Measurements from ENCODE around the gene ANKFN1. TPM values are rescaled to one million over a fixed set of nuclear protein-coding genes. Genes with fewer than 3 reads are reported as not detected.

Gene ANKFN1
- polyA plus RNA-seq, 1 donor from 2014 or later = not detected

DNA sequence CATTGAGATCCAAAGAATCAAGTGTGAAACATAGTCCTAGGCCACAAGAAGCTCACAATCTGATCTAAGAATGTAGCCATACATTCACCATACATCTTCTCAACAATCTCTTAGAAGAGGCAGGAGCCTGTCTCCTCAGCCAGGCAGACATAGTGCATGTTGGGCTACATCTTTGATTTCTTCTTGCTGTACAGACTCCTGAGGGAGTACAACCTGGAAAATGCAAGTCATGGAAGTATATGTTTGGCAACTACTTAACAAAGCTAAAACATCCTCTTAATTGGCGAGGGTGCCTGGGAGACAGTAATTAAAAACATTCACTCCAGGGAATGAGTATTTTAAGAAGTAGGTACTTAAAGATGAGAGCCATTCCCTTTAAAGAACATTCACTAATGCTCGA, 361.0 kb downstream of the ANKFN1 start:
- Mint-ChIP-seq H3K27me3 (no peaks in the 10 kb centered on the region), H3K4me3 (no peak overlapping the region), H3K9me3 (no peaks in the 10 kb centered on the region), H3K4me1 (peaks cover 0 to 1% (median 0%) of the 10 kb centered on the region in 3 donors), H3K27ac (no peak overlapping the region), H3K36me3 (no peaks in the 10 kb centered on the region)

DNA sequence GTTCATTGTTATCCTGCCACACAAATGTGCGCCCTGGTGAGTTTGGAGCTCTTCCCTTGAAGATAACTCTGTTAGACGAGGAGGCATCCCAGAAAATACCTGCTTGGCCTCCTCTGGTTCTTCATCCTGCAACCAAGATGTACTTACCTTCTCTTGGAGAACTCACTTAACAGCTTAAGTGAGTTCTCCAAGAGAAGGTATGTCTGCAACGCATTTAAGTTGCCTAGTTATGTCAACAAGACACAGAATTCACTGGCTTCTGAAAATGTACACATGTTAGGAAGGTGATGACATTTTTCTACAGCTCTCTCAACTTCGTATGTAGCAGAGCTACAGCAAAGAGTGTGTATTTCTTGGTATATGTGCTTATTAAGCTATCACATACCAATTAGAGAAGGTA, 361.6 kb downstream of the ANKFN1 start:
- Mint-ChIP-seq H3K4me1 (peaks cover 0 to 1% (median 0%) of the 10 kb centered on the region in 3 donors), H3K27ac (no peak overlapping the region), H3K4me3 (no peak overlapping the region), H3K9me3 (no peaks in the 10 kb centered on the region), H3K36me3 (no peaks in the 10 kb centered on the region), H3K27me3 (no peaks in the 10 kb centered on the region)

DNA sequence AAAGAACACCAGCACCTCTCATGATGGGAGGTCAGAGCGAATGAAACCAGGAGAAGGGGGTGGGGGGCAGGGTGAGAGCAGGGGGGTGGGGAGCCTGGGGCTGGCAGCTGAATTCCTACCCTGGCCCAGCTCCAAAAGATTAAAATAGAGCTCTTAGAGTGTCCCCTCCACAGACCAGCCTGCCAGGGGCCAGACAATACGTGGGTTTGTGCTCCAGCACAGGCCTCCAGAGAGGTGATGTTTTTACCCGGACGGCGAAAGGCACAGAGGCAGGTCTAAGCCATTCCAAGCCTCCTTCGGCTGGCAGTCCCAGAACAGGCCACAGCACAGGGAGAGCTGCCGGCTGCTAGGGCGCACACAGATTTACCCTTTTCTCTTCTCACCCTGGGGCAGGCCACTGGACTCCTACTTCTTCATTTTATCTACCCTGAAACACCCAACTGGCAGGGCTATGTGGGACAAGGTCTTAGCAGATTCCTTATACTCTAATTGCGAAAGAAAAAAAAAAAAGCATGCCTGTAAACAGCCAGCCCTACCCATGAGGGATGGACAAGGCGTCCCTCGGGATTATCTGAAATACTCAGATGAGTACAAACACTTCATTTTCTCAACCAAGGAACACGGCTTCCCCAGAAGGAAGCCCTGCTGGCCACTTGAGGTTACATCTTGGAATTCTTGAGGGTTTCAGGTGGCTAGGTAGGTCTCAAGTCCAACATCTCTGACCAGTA, 368.3 kb downstream of the ANKFN1 start:
- H3K27ac Mint-ChIP-seq = no peak overlapping the region

DNA sequence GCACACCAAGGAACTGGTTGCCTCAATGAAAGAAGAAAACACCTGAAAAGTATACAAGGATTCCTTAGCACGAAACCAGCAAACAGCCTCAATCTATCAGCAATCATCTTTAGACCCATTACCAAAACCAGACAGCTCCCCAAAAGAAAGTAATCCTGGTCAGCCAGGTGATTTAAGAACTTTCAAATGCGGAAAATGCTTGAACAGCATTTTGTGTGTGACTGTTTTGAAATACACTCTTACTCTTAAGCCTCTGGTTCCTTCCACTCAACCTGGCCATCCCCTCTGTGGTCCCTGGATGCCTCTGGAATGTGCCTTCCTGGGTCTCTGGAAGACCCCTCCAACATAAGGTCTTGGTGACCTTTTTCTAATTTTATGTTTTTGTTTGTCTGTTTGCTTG, 369.8 kb downstream of the ANKFN1 start:
- H3K4me1 Mint-ChIP-seq = peaks cover 0 to 1% (median 0%) of the 10 kb centered on the region in 3 donors
- H3K27ac Mint-ChIP-seq = no peak overlapping the region

More for the DNA sequence above, 368.3 kb downstream of the ANKFN1 start:
- Mint-ChIP-seq H3K4me3 (no peak overlapping the region), H3K4me1 (peaks cover 0 to 1% (median 0%) of the 10 kb centered on the region in 3 donors), H3K36me3 (no peaks in the 10 kb centered on the region), H3K9me3 (peaks cover 0 to 4% (median 0%) of the 10 kb centered on the region in 3 donors), H3K27me3 (peaks cover 2% of the 10 kb centered on the region)

DNA sequence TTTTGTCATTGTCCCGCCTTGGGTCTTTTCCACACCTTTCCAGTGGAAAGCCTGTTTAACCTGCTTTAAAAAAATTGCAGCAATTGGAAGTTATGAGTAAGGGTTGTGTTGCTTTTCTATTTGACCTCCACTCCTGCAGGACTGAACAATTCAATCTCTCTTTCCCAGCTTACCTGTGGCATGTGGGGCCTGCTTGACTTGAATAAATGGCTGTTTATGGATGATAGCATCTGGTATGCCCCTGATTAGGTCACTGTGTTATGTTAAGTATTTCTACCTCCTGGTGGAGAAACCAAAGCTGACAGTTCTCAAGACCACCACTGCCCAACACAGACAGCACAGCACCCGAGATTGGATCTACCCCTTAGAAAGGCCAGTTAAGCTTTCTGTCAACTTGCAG, 375.4 kb downstream of the ANKFN1 start:
- Mint-ChIP-seq H3K9me3 (peaks cover 0 to 3% (median 2%) of the 10 kb centered on the region in 3 donors), H3K4me3 (no peak overlapping the region), H3K27ac (no peak overlapping the region), H3K36me3 (no peaks in the 10 kb centered on the region), H3K27me3 (peaks cover 7% of the 10 kb centered on the region), H3K4me1 (no peaks in the 10 kb centered on the region)

More for the DNA sequence above, 369.8 kb downstream of the ANKFN1 start:
- H3K4me3 Mint-ChIP-seq = no peak overlapping the region
- no peaks in the 10 kb centered on the region for H3K36me3 Mint-ChIP-seq
- peaks cover 3% of the 10 kb centered on the region for H3K27me3 Mint-ChIP-seq
- peaks cover 0 to 4% (median 2%) of the 10 kb centered on the region in 3 donors for H3K9me3 Mint-ChIP-seq

DNA sequence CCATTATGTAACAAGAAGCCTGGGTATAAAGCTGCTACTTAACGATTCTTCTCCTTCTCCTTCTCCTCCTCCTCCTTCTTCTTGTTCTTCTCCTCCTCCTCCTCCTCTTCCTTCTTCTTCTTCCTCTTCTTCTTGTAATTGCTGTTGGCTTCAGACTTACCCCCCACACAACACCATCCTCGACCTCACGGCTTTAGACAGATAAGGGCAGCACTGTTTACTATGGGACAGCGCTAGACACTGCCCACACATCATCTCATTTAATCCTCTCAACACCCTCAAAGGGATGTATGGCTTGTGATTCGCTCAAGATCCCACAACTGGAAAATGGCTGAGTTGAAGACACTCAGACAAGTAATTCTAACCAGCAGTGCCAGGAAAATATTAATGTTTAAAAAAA, 379.7 kb downstream of the ANKFN1 start:
- Mint-ChIP-seq H3K27me3 (peaks cover 3% of the 10 kb centered on the region), H3K4me3 (peak overlapping the region in 1 of 4 donors; percentile 62), H3K4me1 (no peaks in the 10 kb centered on the region), H3K36me3 (no peaks in the 10 kb centered on the region), H3K9me3 (peaks cover 0 to 3% (median 0%) of the 10 kb centered on the region in 3 donors), H3K27ac (no peak overlapping the region)

DNA sequence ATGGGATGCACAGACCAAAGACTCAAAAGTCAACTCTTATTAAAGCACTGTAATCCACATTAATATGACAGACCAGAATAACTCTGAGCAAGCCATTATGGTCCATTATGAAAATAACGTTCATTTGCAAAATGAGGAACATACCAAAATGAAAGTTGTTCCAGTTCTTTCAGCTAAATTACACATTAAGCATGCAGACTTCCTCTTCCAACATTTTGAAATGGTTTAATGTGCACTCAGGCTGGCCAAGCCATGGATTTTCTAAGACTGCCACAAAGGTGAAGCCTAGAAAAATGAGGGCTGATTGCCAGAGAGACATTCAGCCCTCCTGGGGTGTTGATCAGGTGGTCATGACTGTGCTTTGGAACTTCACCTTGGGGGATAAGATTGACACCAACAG, 383.5 kb downstream of the ANKFN1 start:
- Mint-ChIP-seq H3K4me3 (no peak overlapping the region), H3K9me3 (peaks cover 2 to 10% (median 3%) of the 10 kb centered on the region in 3 donors), H3K27ac (no peak overlapping the region), H3K36me3 (no peaks in the 10 kb centered on the region), H3K4me1 (no peaks in the 10 kb centered on the region), H3K27me3 (no peaks in the 10 kb centered on the region)

DNA sequence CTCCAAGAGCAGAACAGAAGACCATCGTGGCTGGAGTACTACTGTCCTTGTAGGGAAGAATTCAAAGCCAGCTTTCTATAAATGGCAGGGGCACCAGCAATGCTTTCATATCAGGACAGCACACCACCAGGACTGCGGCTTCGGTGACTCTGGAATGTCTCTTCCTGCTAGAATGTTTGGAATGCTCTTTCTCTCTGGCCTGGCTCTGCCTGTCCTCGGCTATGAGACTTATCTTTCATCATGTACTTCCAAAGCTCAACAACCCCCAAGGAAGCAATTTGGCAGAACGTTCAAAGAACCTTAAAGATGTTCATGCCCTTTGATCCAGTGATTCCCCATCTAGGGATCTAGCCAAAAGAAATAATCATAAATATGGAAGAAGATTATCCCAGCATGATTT, 387.6 kb downstream of the ANKFN1 start:
- Mint-ChIP-seq H3K27me3 (peaks cover 6% of the 10 kb centered on the region), H3K4me3 (no peak overlapping the region), H3K27ac (no peak overlapping the region), H3K9me3 (peaks cover 0 to 10% (median 2%) of the 10 kb centered on the region in 3 donors), H3K4me1 (no peaks in the 10 kb centered on the region), H3K36me3 (no peaks in the 10 kb centered on the region)

DNA sequence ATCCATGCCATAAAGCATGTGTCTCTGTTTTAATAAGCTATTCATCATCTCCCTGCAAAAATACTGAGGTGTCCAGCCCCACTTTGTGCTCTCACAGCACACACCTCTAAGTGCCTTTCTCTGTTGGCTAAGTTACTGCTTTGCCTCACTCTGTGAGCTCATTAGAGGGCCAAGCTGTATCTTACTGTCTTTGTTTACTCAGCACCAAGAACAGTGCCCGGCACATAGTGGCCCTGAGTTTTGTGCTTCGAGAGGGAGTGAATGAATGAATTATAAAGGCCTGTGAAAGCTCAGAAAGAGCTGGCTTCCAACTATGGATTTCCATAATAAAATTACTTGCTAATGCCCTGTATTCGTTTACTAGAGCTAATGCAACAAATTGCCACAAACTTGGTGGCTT, 390.0 kb downstream of the ANKFN1 start:
- Mint-ChIP-seq H3K36me3 (no peaks in the 10 kb centered on the region), H3K9me3 (peaks cover 0 to 10% (median 2%) of the 10 kb centered on the region in 3 donors), H3K4me3 (no peak overlapping the region), H3K27ac (no peak overlapping the region), H3K4me1 (no peaks in the 10 kb centered on the region), H3K27me3 (peaks cover 7% of the 10 kb centered on the region)

DNA sequence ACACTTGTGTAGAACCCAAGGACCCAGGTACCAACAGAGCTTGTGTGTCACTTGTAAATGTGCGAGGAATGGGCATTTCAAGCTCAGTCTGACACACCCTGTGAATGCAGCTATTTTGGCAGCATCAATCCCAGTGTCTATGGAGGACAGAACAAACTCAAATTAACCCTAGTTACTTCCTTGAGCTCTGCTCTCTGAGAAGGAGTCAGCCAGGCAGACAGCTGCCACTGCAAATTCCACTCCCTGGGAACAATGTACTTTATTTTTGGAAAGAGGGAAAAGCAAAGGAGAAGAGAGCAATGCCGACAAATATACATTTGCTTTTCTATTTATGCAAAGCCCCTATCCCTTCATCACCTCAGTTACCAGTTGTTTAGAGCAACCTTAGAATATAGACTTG, 391.8 kb downstream of the ANKFN1 start:
- Mint-ChIP-seq H3K27ac (peak overlapping the region in 1 of 3 donors; percentile 31), H3K9me3 (peaks cover 0 to 12% (median 5%) of the 10 kb centered on the region in 3 donors), H3K4me3 (no peak overlapping the region), H3K36me3 (no peaks in the 10 kb centered on the region), H3K27me3 (peaks cover 10% of the 10 kb centered on the region), H3K4me1 (no peaks in the 10 kb centered on the region)

DNA sequence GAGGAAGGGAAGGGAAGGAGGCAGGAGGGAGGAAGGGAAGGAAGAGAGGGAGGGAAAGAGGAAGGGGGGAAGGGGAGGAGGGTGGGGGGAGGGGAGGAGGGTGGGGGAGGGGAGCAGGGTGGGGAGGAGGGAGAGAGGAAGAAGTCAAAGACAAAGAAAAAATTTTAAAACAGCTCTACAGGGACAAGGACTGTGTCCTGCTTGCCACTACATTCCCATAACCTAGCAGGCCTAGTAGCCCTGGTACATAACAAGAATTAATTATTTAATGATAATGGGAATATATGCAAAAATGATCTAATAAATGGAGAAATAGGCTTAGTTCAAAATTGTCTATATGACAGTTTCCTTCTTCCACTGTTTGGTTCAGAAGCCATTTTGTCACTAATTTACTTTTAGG, 392.7 kb downstream of the ANKFN1 start:
- Mint-ChIP-seq H3K9me3 (peaks cover 0 to 13% (median 5%) of the 10 kb centered on the region in 3 donors), H3K27me3 (peaks cover 12% of the 10 kb centered on the region)

DNA sequence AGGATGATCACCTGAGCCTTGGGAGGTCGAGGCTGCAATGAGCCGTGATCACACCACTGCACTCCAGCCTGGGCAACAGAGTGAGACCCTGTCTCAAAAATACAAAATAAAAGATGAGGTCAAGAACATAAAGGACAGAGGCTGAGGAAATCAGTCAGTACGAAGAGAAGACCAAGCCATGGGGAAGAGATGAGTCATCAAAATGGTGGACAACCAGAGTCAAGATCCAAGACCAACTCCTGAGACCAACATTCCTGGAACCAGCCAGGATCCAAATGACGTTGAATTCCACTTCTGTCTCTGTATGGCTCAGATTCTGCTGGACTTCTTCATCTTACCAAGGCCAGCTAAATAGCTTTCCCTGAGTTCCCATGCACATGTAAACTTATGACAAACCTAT, 395.4 kb downstream of the ANKFN1 start:
- no peak overlapping the region for H3K4me3 Mint-ChIP-seq
- H3K27ac Mint-ChIP-seq = no peak overlapping the region
- no peaks in the 10 kb centered on the region for H3K36me3 Mint-ChIP-seq
- H3K27me3 Mint-ChIP-seq = peaks cover 8% of the 10 kb centered on the region
- H3K9me3 Mint-ChIP-seq = peaks cover 7 to 18% (median 8%) of the 10 kb centered on the region in 3 donors
- no peaks in the 10 kb centered on the region for H3K4me1 Mint-ChIP-seq

More for the DNA sequence above, 392.7 kb downstream of the ANKFN1 start:
- no peak overlapping the region for H3K4me3 Mint-ChIP-seq
- H3K4me1 Mint-ChIP-seq = no peaks in the 10 kb centered on the region
- no peaks in the 10 kb centered on the region for H3K36me3 Mint-ChIP-seq
- H3K27ac Mint-ChIP-seq = no peak overlapping the region

DNA sequence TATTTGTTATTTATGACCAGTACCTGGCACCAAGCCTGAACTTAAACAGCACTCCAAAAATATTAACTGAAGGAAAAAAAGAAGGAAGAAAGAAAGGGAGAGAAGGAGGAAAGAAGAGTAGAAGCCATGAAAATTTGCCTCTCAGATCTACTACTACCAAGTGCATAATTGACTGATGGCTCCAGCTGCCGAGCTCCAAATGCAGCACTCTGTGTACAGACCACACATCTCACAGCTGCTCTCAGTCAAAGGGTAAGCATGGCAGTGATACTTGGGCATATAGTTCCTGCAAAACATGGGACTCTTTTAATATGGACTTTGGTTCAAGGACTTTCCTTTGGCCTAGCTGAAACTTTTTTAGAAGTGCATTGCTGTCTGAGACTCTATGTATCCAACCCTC, 396.2 kb downstream of the ANKFN1 start:
- no peaks in the 10 kb centered on the region for H3K4me1 Mint-ChIP-seq
- H3K9me3 Mint-ChIP-seq = peaks cover 7 to 20% (median 8%) of the 10 kb centered on the region in 3 donors
- H3K27me3 Mint-ChIP-seq = peaks cover 8% of the 10 kb centered on the region
- H3K27ac Mint-ChIP-seq = no peak overlapping the region
- H3K4me3 Mint-ChIP-seq = no peak overlapping the region
- H3K36me3 Mint-ChIP-seq = no peaks in the 10 kb centered on the region

DNA sequence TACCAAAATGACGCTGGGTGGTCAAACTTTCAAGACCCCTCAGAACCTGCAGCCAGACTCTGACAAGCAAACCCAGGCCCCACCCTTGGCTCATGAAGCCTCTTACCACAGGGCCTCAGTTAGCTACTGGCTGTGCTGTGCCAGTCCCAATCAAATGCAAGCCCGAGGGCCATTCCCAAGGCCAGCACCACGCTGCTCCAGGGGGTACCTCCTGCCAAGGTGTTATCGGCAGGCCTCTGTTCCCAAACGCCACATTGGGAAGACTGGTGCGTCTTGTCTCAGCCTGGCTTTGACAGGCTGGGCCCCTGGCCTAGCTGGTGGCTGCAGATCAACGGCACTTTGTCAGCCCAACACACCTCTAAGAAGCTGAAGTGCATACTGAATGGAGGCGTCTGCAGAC, 404.4 kb downstream of the ANKFN1 start:
- Mint-ChIP-seq H3K36me3 (no peaks in the 10 kb centered on the region), H3K4me1 (no peaks in the 10 kb centered on the region), H3K4me3 (no peak overlapping the region), H3K27me3 (peaks cover 8% of the 10 kb centered on the region), H3K9me3 (peaks cover 0 to 4% (median 0%) of the 10 kb centered on the region in 3 donors), H3K27ac (no peak overlapping the region)

DNA sequence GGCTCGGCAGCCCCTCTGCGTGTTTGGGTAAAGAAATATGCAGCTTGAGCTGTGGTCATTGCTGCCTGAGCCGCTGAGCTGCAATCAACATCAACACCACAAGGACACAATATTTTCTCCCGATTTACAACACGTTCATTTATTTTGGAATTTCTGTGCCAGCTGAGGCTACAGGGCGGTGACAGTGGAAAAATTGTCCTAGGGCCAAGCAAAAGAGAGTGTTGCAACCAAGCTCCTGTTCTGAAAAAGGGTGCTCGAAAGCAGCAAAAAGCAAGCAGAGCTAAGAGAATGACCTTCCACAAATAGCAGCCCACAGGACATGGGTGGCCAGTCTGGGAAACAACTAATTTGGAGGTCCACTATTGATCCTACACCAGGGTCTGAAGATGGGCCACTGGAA, 404.8 kb downstream of the ANKFN1 start:
- Mint-ChIP-seq H3K4me1 (no peaks in the 10 kb centered on the region), H3K9me3 (peaks cover 0 to 4% (median 0%) of the 10 kb centered on the region in 3 donors), H3K27ac (no peak overlapping the region), H3K4me3 (no peak overlapping the region), H3K27me3 (peaks cover 8% of the 10 kb centered on the region), H3K36me3 (no peaks in the 10 kb centered on the region)
